GM21786 (cell line): ENCODE measurements around the gene HOXB2.

Source experiments
- ATAC-seq: cut with Tn5 transposase; IDR thresholded peaks from one replicate; pipeline ENCODE4 v1.9.1; 2021; ENCODE audit not compliant: unreplicated experiment

The HOXB2 gene

GRCh38 chr17:48494335-48494734, 50.6 kb downstream of the HOXB2 start:
- no peak for ATAC-seq
